ENCODE measurements around the gene SELENOF. TPM values are rescaled to one million over a fixed set of nuclear protein-coding genes. Genes with fewer than 3 reads are reported as not detected.

Gene SELENOF
- total RNA-seq, 1 experiment from 2014 or later, result 175 TPM

DNA sequence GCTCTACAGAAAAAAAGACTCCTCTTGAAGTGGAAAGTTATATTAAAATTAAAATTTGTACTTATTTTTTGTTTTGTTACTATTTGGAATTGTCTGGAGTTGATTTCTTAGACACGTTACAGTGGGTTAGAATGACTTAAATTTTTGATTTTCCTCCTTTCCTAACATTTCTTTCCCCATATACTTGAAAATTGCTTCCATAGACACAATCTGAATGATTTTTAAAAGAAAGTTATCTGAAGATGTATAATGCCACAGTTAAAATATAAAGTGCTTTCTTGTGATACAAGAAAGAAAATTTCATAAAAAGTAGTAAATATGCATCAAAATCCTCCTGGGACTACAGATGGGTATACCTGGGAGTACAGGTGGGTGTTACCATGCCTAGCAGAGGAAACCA lies 2.8 kb upstream of the SELENOF start:
- DNase-seq (ENCODE audit: low read depth, low spot score), result no peak
- intact Hi-C loops (cut with micrococcal nuclease), result no loop called here
- POLR2A ChIA-PET, result no interaction called here
- H3K4me2 ChIP-seq (ENCODE audit: low read length), result no peak overlapping the region
- peaks cover 86% of the 10 kb centered on the region for H3K79me2 ChIP-seq (ENCODE audit: insufficient read depth, low read length)
- no peak for ATAC-seq
- no peaks in the 10 kb centered on the region for H3K27me3 ChIP-seq (ENCODE audit: insufficient read depth, low read length)
- no TSS peak for BruUV-seq (replicated peaks)
- H3K9ac ChIP-seq (ENCODE audit: low read length), result no peak overlapping the region
- CTCF ChIA-PET, result no interaction called here
- RAD21 ChIA-PET (ENCODE audit: low non-redundant PET in 1 of 2, low total read pairs in 2 of 2, uncharacterized antibody in 2 of 2, unreplicated experiment in 2 of 2), result no interaction called here
- H3K4me3 ChIP-seq (replicated peaks in 1 of 2; ENCODE audit: low read depth in 1 of 2, low read length in 2 of 2), result no peak overlapping the region
- no peaks in the 10 kb centered on the region; a peak in 1 of 4 replicates for H3K9me3 ChIP-seq (ENCODE audit: control insufficient read depth in 1 of 2, insufficient read depth in 1 of 2, low read depth in 1 of 2, low read length in 2 of 2)
- H3K27ac ChIP-seq (ENCODE audit: low read depth, low read length), result no peak overlapping the region
- peaks cover 11 to 21% of the 10 kb centered on the region in 2 experiments; a peak in 3 of 4 replicates for H3K4me1 ChIP-seq (ENCODE audit: control insufficient read depth in 1 of 2, insufficient read depth in 2 of 2, low read length in 2 of 2)
- no peaks in the 10 kb centered on the region for H3K9me2 ChIP-seq (ENCODE audit: insufficient read depth)
- TF ChIP-seq JUND (IDR thresholded peaks at IDR 0.05), result no peak
- TF ChIP-seq EZH2 (IDR thresholded peaks at IDR 0.05), result no peak
- TF ChIP-seq ZNF274 (IDR thresholded peaks at IDR 0.05; ENCODE audit: low read depth, low read length), result no peak
- TF ChIP-seq CBX3 (IDR thresholded peaks at IDR 0.05; ENCODE audit: low read depth), result no peak
- TF ChIP-seq POLR2A (IDR thresholded peaks at IDR 0.05; ENCODE audit: borderline replicate concordance, extremely low read depth, insufficient read depth, insufficient read length), result no peak
- TF ChIP-seq SIN3A (IDR thresholded peaks at IDR 0.05; ENCODE audit: low read depth), result no peak
- TF ChIP-seq EGR1 (IDR thresholded peaks at IDR 0.05; ENCODE audit: low read depth), result no peak
- no peak for TF ChIP-seq POLR2AphosphoS5 (IDR thresholded peaks at IDR 0.05; ENCODE audit: low read depth, low read length)
- no peak for TF ChIP-seq YY1 (IDR thresholded peaks at IDR 0.05; ENCODE audit: extremely low read depth, insufficient replicate concordance, low read depth, low read length)
- TF ChIP-seq SP1 (IDR thresholded peaks at IDR 0.05; ENCODE audit: low read depth), result no peak
- no peak for TF ChIP-seq ELF1 (IDR thresholded peaks at IDR 0.05; ENCODE audit: borderline replicate concordance, low read depth)
- TF ChIP-seq EZH2phosphoT487 (IDR thresholded peaks at IDR 0.05; ENCODE audit: borderline replicate concordance), result no peak
- TF ChIP-seq ZFX (IDR thresholded peaks at IDR 0.05), result no peak
- no peak for TF ChIP-seq RAD21 (IDR thresholded peaks at IDR 0.05; ENCODE audit: low read depth)
- TF ChIP-seq, protein P1, sequence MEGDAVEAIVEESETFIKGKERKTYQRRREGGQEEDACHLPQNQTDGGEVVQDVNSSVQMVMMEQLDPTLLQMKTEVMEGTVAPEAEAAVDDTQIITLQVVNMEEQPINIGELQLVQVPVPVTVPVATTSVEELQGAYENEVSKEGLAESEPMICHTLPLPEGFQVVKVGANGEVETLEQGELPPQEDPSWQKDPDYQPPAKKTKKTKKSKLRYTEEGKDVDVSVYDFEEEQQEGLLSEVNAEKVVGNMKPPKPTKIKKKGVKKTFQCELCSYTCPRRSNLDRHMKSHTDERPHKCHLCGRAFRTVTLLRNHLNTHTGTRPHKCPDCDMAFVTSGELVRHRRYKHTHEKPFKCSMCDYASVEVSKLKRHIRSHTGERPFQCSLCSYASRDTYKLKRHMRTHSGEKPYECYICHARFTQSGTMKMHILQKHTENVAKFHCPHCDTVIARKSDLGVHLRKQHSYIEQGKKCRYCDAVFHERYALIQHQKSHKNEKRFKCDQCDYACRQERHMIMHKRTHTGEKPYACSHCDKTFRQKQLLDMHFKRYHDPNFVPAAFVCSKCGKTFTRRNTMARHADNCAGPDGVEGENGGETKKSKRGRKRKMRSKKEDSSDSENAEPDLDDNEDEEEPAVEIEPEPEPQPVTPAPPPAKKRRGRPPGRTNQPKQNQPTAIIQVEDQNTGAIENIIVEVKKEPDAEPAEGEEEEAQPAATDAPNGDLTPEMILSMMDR (IDR thresholded peaks at IDR 0.05 in 2 of 3, conservative IDR thresholded peaks at IDR 0.05 in 1 of 3; ENCODE audit: borderline replicate concordance in 1 of 3, insufficient read depth in 1 of 3, low read depth in 2 of 3, low read length in 2 of 3), result no peak
- peaks cover 0 to 1% of the 10 kb centered on the region in 2 experiments; a peak in 1 of 4 replicates for H3K36me3 ChIP-seq (ENCODE audit: control insufficient read depth in 1 of 2, insufficient read depth in 2 of 2, low read length in 2 of 2)
- no peak overlapping the region for H2AFZ ChIP-seq (ENCODE audit: low read depth, low read length, poor library complexity, severe bottlenecking)
- no peaks in the 10 kb centered on the region for H4K20me1 ChIP-seq (ENCODE audit: insufficient read depth)
